HEK293 (cell line): ENCODE data around the gene USP37.
A peak's percentile ranks its signal among the peaks of the same experiment; 100 is the strongest.

Experiments
- CTCF ChIA-PET: fragments of 350-600 bp; formaldehyde crosslinking; extraction: SDS; loops from one replicate; lab custom pipeline; 2021; ENCODE audit warnings: antibody characterized with exemption; lab: Yijun Ruan, JAX
- POLR2A ChIA-PET: fragments of 300-600 bp; formaldehyde crosslinking; extraction: SDS; loops from one replicate; lab custom pipeline; 2020; ENCODE audit warnings: antibody characterized with exemption, inconsistent platforms; lab: Yijun Ruan, JAX
- H3K27ac ChIP-seq: fragments of 200-500 bp; sonication (Bioruptor generic); 2 replicates; pipeline ENCODE4 v1.5.1; 2014; ENCODE audit warnings: low read depth, low read length, control low read depth, inconsistent platforms; ENCODE audit errors: extremely low read depth
- H3K36me3 ChIP-seq, 2 experiments: fragments of 200-500 bp in 1 of 2; sonication (Bioruptor generic) in 1 of 2; 1 replicate in 1 of 2; 2 replicates in 1 of 2; pipeline ENCODE4 v1.5.1; 2014 to 2017; ENCODE audit warnings: inconsistent platforms in 2 of 2, low read length in 2 of 2; ENCODE audit not compliant: control insufficient read depth in 2 of 2, insufficient read depth in 1 of 2
- H3K4me1 ChIP-seq: fragments of 200-500 bp; sonication (Bioruptor generic); 2 replicates; pipeline ENCODE4 v1.5.1; 2014; ENCODE audit warnings: mild to moderate bottlenecking, low read length, inconsistent platforms; ENCODE audit not compliant: control insufficient read depth, insufficient read depth
- H3K4me3 ChIP-seq: 2 replicates; pipeline ENCODE4 v1.5.1; 2011; ENCODE audit warnings: low read depth, mild to moderate bottlenecking, control low read depth, low read length, moderate library complexity
- H3K9me3 ChIP-seq: fragments of 200-500 bp; sonication (Bioruptor generic); 2 replicates; pipeline ENCODE4 v1.5.1; 2014; ENCODE audit warnings: low read depth, low read length, inconsistent platforms; ENCODE audit not compliant: control insufficient read depth, insufficient read depth
- BCL11A ChIP-seq: fragments of 450-650 bp; formaldehyde crosslinking; IDR thresholded peaks from 2 replicates; pipeline ENCODE4 v1.5.1; 2016; ENCODE audit warnings: low read depth, missing biosample characterization, missing genetic modification characterization
- CTCF ChIP-seq: fragments of 450-650 bp; formaldehyde crosslinking; IDR thresholded peaks from 2 replicates; pipeline ENCODE4 v1.5.1; 2016; ENCODE audit warnings: missing biosample characterization, missing genetic modification characterization
- EGR2 ChIP-seq: fragments of 450-650 bp; formaldehyde crosslinking; IDR thresholded peaks from 2 replicates; pipeline ENCODE4 v1.5.1; 2016; ENCODE audit warnings: low read depth, missing biosample characterization, missing genetic modification characterization
- GLI4 ChIP-seq: fragments of 450-650 bp; formaldehyde crosslinking; IDR thresholded peaks from 2 replicates; pipeline ENCODE4 v1.5.1; 2016; ENCODE audit warnings: missing biosample characterization, missing genetic modification characterization
- KLF1 ChIP-seq: fragments of 450-650 bp; formaldehyde crosslinking; IDR thresholded peaks from 2 replicates; pipeline ENCODE4 v1.5.1; 2016; ENCODE audit warnings: missing biosample characterization, missing genetic modification characterization
- KLF16 ChIP-seq: fragments of 450-650 bp; formaldehyde crosslinking; IDR thresholded peaks from 2 replicates; pipeline ENCODE4 v1.5.1; 2017; ENCODE audit warnings: missing biosample characterization, missing genetic modification characterization
- TCF7L2 ChIP-seq: IDR thresholded peaks from 2 replicates; pipeline ENCODE4 v1.6.1; 2011; ENCODE audit warnings: low read depth, mild to moderate bottlenecking, inconsistent platforms, low read length, moderate library complexity, borderline replicate concordance
- YY2 ChIP-seq: fragments of 450-650 bp; formaldehyde crosslinking; IDR thresholded peaks from 2 replicates; pipeline ENCODE4 v1.5.1; 2016; ENCODE audit warnings: missing biosample characterization, missing genetic modification characterization
- ZFP37 ChIP-seq: fragments of 450-650 bp; formaldehyde crosslinking; IDR thresholded peaks from 2 replicates; pipeline ENCODE4 v1.5.1; 2016; ENCODE audit warnings: missing biosample characterization, missing genetic modification characterization
- ZFP41 ChIP-seq: fragments of 450-650 bp; formaldehyde crosslinking; IDR thresholded peaks from 2 replicates; pipeline ENCODE4 v1.5.1; 2016; ENCODE audit warnings: missing biosample characterization, missing genetic modification characterization, borderline replicate concordance
- ZIC2 ChIP-seq: fragments of 450-650 bp; formaldehyde crosslinking; IDR thresholded peaks from 2 replicates; pipeline ENCODE4 v1.5.1; 2016; ENCODE audit warnings: missing biosample characterization, missing genetic modification characterization
- ZNF121 ChIP-seq: fragments of 450-650 bp; formaldehyde crosslinking; IDR thresholded peaks from 2 replicates; pipeline ENCODE4 v1.5.1; 2016; ENCODE audit warnings: missing biosample characterization, missing genetic modification characterization
- ZNF157 ChIP-seq: fragments of 450-650 bp; formaldehyde crosslinking; IDR thresholded peaks from 2 replicates; pipeline ENCODE4 v1.5.1; 2016; ENCODE audit warnings: missing biosample characterization, missing genetic modification characterization
- ZNF19 ChIP-seq: fragments of 450-650 bp; formaldehyde crosslinking; IDR thresholded peaks from 2 replicates; pipeline ENCODE4; 2016; ENCODE audit warnings: missing biosample characterization, missing genetic modification characterization, low read depth
- ZNF423 ChIP-seq: fragments of 450-650 bp; formaldehyde crosslinking; IDR thresholded peaks from 2 replicates; pipeline ENCODE4 v1.5.1; 2016; ENCODE audit warnings: missing biosample characterization, missing genetic modification characterization
- ZNF433 ChIP-seq: fragments of 450-650 bp; formaldehyde crosslinking; IDR thresholded peaks from 2 replicates; pipeline ENCODE4 v1.5.1; 2016; ENCODE audit warnings: missing biosample characterization, missing genetic modification characterization, low read depth
- ZNF473 ChIP-seq: fragments of 450-650 bp; formaldehyde crosslinking; IDR thresholded peaks from 2 replicates; pipeline ENCODE4 v1.5.1; 2017; ENCODE audit warnings: missing biosample characterization, missing genetic modification characterization
- ZNF558 ChIP-seq: fragments of 450-650 bp; formaldehyde crosslinking; IDR thresholded peaks from 2 replicates; pipeline ENCODE4 v1.5.1; 2016; ENCODE audit warnings: missing biosample characterization, missing genetic modification characterization
- ZNF600 ChIP-seq: fragments of 450-650 bp; formaldehyde crosslinking; IDR thresholded peaks from 2 replicates; pipeline ENCODE4 v1.5.1; 2016; ENCODE audit warnings: missing biosample characterization, missing genetic modification characterization
- ZNF624 ChIP-seq: fragments of 450-650 bp; formaldehyde crosslinking; IDR thresholded peaks from 2 replicates; pipeline ENCODE4 v1.5.1; 2017; ENCODE audit warnings: missing biosample characterization, missing genetic modification characterization
- ZNF645 ChIP-seq: fragments of 450-650 bp; formaldehyde crosslinking; IDR thresholded peaks from 2 replicates; pipeline ENCODE4; 2016; ENCODE audit warnings: missing biosample characterization, missing genetic modification characterization
- ZNF654 ChIP-seq: fragments of 450-650 bp; formaldehyde crosslinking; IDR thresholded peaks from 2 replicates; pipeline ENCODE4 v1.5.1; 2016; ENCODE audit warnings: low read depth, missing biosample characterization, missing genetic modification characterization
- TF ChIP-seq, protein P1 (sequence below): fragments of 450-650 bp; formaldehyde crosslinking; IDR thresholded peaks from 2 replicates; pipeline ENCODE4 v1.5.1; 2016; ENCODE audit warnings: missing biosample characterization, missing genetic modification characterization

The USP37 gene

GRCh38 chr2:218470448-218470847, 97.7 kb downstream of the USP37 start:
- CTCF ChIA-PET: interaction anchor here (1.0 kb wide), 1 partner anchor 30 kb away, joined by 5 read pairs; no protein-coding TSS in a partner anchor
- Histone ChIP-seq H3K36me3 (peaks cover 34 to 74% of the 10 kb centered on the region in 2 experiments), H3K27ac (no peak overlapping the region), H3K4me1 (no peaks in the 10 kb centered on the region)
- TF ChIP-seq ZFP41 (tag by site-specific recombination) (no peak), ZNF157 (no peak), ZNF19 (tag by site-specific recombination) (no peak), KLF1 (no peak), EGR2 (no peak), ZNF121 (no peak), ZNF558 (tag by site-specific recombination) (no peak), TCF7L2 (no peak), ZNF433 (tag by site-specific recombination) (no peak)
- TF ChIP-seq, all 188 proteins: peak for 0
- POLR2A ChIA-PET: no interaction called here
- Histone ChIP-seq H3K4me3 (no peak overlapping the region), H3K9me3 (no peaks in the 10 kb centered on the region)

DNA sequence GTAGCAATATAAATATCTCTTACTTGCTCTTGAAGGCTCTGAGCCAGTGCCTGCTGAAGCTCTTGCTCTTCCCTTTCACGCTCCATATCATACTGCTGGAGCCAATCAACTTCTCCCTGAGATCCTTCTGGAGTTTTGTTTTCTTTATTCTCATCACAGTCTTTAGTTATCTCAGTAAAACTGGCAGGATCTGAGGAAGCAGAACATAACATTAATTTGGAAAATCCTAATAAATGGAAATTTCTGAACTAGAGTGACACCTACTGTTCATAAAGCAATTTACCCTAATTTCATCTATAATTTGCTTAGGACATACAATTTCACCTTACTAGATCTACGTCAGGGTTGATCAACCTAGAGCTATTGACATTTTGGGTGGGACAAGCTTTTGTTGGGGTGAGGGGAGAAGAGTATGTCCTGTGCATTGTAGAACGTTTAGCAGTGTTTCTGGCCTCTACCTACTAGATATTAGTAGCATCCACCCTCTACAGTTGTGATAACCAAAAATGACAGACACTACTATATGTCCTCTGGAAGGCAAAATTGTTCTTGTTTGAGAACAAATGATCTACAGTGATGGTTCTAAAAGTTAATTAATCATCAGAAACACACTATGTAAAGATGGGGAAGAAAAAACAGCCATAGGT, 102.0 kb downstream of the USP37 start:
- H3K36me3 ChIP-seq: peaks cover 29 to 68% of the 10 kb centered on the region in 2 experiments
- CTCF ChIA-PET: interaction anchor here (0.6 to 2.2 kb wide), 21 partner anchors 9 to 194 kb away, joined by 3 to 11 read pairs (median 3); partner anchors contain the start of genes BCS1L and ZNF142
- POLR2A ChIA-PET: no interaction called here

GRCh38 chr2:218458598-218458997, 109.6 kb downstream of the USP37 start:
- CTCF ChIA-PET: interaction anchor here (0.6 kb wide), 1 partner anchor 9 kb away, joined by 4 read pairs; no protein-coding TSS in a partner anchor
- H3K27ac ChIP-seq: no peak overlapping the region
- no peaks in the 10 kb centered on the region for H3K4me1 ChIP-seq
- H3K9me3 ChIP-seq: no peaks in the 10 kb centered on the region
- TF ChIP-seq, protein P1, sequence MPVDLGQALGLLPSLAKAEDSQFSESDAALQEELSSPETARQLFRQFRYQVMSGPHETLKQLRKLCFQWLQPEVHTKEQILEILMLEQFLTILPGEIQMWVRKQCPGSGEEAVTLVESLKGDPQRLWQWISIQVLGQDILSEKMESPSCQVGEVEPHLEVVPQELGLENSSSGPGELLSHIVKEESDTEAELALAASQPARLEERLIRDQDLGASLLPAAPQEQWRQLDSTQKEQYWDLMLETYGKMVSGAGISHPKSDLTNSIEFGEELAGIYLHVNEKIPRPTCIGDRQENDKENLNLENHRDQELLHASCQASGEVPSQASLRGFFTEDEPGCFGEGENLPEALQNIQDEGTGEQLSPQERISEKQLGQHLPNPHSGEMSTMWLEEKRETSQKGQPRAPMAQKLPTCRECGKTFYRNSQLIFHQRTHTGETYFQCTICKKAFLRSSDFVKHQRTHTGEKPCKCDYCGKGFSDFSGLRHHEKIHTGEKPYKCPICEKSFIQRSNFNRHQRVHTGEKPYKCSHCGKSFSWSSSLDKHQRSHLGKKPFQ (tag by site-specific recombination): no peak
- TF ChIP-seq YY2 (tag by site-specific recombination): no peak
- TF ChIP-seq KLF16 (tag by site-specific recombination): no peak
- no peak for TF ChIP-seq ZIC2 (tag by site-specific recombination)
- no peak for TF ChIP-seq ZNF157
- no peak for TF ChIP-seq ZFP37 (tag by site-specific recombination)
- no peak for TF ChIP-seq ZNF600 (tag by site-specific recombination)
- no peak for TF ChIP-seq GLI4 (tag by site-specific recombination)
- POLR2A ChIA-PET: no interaction called here
- no peak overlapping the region for H3K4me3 ChIP-seq
- peaks cover 61 to 67% of the 10 kb centered on the region in 2 experiments for H3K36me3 ChIP-seq

More for the DNA sequence above, 102.0 kb downstream of the USP37 start:
- TF ChIP-seq ZNF473 (tag by site-specific recombination): no peak
- TF ChIP-seq ZNF645 (tag by site-specific recombination): no peak
- TF ChIP-seq ZNF423 (tag by site-specific recombination): no peak
- no peak for TF ChIP-seq BCL11A (tag by site-specific recombination)
- TF ChIP-seq ZNF654 (tag by site-specific recombination): peak; percentile 26
- no peak for TF ChIP-seq ZNF624 (tag by site-specific recombination)
- peak; percentile 31; the same call in 1 of the 2 replicates for TF ChIP-seq CTCF (tag by site-specific recombination)
- Histone ChIP-seq H3K4me3 (no peak overlapping the region), H3K27ac (no peak overlapping the region), H3K4me1 (no peaks in the 10 kb centered on the region), H3K9me3 (no peaks in the 10 kb centered on the region)
